ENCODE data around the gene NUDT21. TPM values are rescaled to one million over a fixed set of nuclear protein-coding genes. Genes with fewer than 3 reads are reported as not detected.

NUDT21 gene
- total RNA-seq, 2 experiments from 2014 or later: 200 to 204 TPM

GRCh38 chr16:56450275-56450985 is 702 bp downstream of the NUDT21 start:
- Mint-ChIP-seq H3K9me3 (no peaks in the 10 kb centered on the region), H3K4me1 (peaks cover 36% of the 10 kb centered on the region), H3K27ac (peak overlapping the region; percentile 91), H3K27me3 (no peaks in the 10 kb centered on the region), H3K4me3 (peak overlapping the region; percentile 95), H3K36me3 (peaks cover 19% of the 10 kb centered on the region)
- POLR2A ChIA-PET: interaction anchor here (1.0 to 1.4 kb wide), 3 partner anchors 26 to 157 kb away, joined by 3 to 8 read pairs (median 7); partner anchors contain the start of gene MT2A
- no peak for DNase-seq
- peak; percentile 35 for ATAC-seq (ENCODE audit: low read depth)

GRCh38 chr16:56448005-56448404 is 3.1 kb downstream of the NUDT21 start:
- ATAC-seq (ENCODE audit: low read depth): no peak
- Mint-ChIP-seq H3K4me3 (peak overlapping the region; percentile 20), H3K36me3 (peaks cover 15% of the 10 kb centered on the region), H3K27me3 (no peaks in the 10 kb centered on the region), H3K4me1 (peaks cover 33% of the 10 kb centered on the region), H3K9me3 (no peaks in the 10 kb centered on the region), H3K27ac (peak overlapping the region; percentile 40)
- POLR2A ChIA-PET: no interaction called here
- DNase-seq: no peak

- DNase-seq (no peak), ATAC-seq (ENCODE audit: low read depth) (no peak)
- Mint-ChIP-seq H3K27ac (no peak overlapping the region), H3K9me3 (no peaks in the 10 kb centered on the region), H3K36me3 (peaks cover 15% of the 10 kb centered on the region), H3K4me1 (peaks cover 27% of the 10 kb centered on the region), H3K4me3 (no peak overlapping the region), H3K27me3 (no peaks in the 10 kb centered on the region)
- POLR2A ChIA-PET: no interaction called here
These were observed 3.8 kb downstream of the NUDT21 start for GRCh38 chr16:56447286-56447685.

- H3K27me3 Mint-ChIP-seq: no peaks in the 10 kb centered on the region
- DNase-seq (no peak), ATAC-seq (ENCODE audit: low read depth) (no peak)
- H3K4me3 Mint-ChIP-seq: no peak overlapping the region
- peaks cover 6% of the 10 kb centered on the region for H3K4me1 Mint-ChIP-seq
- no peak overlapping the region for H3K27ac Mint-ChIP-seq
- H3K9me3 Mint-ChIP-seq: no peaks in the 10 kb centered on the region
- peaks cover 32% of the 10 kb centered on the region for H3K36me3 Mint-ChIP-seq
- POLR2A ChIA-PET: no interaction called here
These were observed 13.1 kb downstream of the NUDT21 start for GRCh38 chr16:56438038-56438437.

- H3K9me3 Mint-ChIP-seq: no peaks in the 10 kb centered on the region
- ATAC-seq (ENCODE audit: low read depth): no peak
- no peak overlapping the region for H3K4me3 Mint-ChIP-seq
- no peak overlapping the region for H3K27ac Mint-ChIP-seq
- DNase-seq: no peak
- peaks cover 32% of the 10 kb centered on the region for H3K36me3 Mint-ChIP-seq
- peaks cover 5% of the 10 kb centered on the region for H3K4me1 Mint-ChIP-seq
- POLR2A ChIA-PET: no interaction called here
- H3K27me3 Mint-ChIP-seq: no peaks in the 10 kb centered on the region
These were observed 14.9 kb downstream of the NUDT21 start for GRCh38 chr16:56436258-56436657.

- H3K4me3 Mint-ChIP-seq: no peak overlapping the region
These were observed 23.0 kb downstream of the NUDT21 start for GRCh38 chr16:56428091-56428490.

GRCh38 chr16:56426585-56426984 is 24.5 kb downstream of the NUDT21 start:
- H3K4me1 Mint-ChIP-seq: peaks cover 24% of the 10 kb centered on the region
- POLR2A ChIA-PET: no interaction called here
- H3K4me3 Mint-ChIP-seq: peak overlapping the region; percentile 65
- H3K27me3 Mint-ChIP-seq: no peaks in the 10 kb centered on the region
- H3K27ac Mint-ChIP-seq: no peak overlapping the region
- no peak for ATAC-seq (ENCODE audit: low read depth)
- no peaks in the 10 kb centered on the region for H3K9me3 Mint-ChIP-seq
- peaks cover 18% of the 10 kb centered on the region for H3K36me3 Mint-ChIP-seq
- DNase-seq: no peak

More at GRCh38 chr16:56428091-56428490, 23.0 kb downstream of the NUDT21 start:
- H3K36me3 Mint-ChIP-seq: peaks cover 25% of the 10 kb centered on the region
- no peak overlapping the region for H3K27ac Mint-ChIP-seq
- H3K27me3 Mint-ChIP-seq: no peaks in the 10 kb centered on the region
- POLR2A ChIA-PET: no interaction called here
- H3K9me3 Mint-ChIP-seq: no peaks in the 10 kb centered on the region
- H3K4me1 Mint-ChIP-seq: peaks cover 13% of the 10 kb centered on the region
- DNase-seq: no peak
- ATAC-seq (ENCODE audit: low read depth): no peak

- peak; percentile 97 for ATAC-seq (ENCODE audit: low read depth)
- Mint-ChIP-seq H3K4me3 (peak within 1 kb of the TSS; percentile 96), H3K36me3 (peaks cover 13% of the 10 kb centered on the region), H3K9me3 (no peaks in the 10 kb centered on the region), H3K27me3 (no peaks in the 10 kb centered on the region), H3K27ac (peak within 1 kb of the TSS; percentile 85), H3K4me1 (peaks cover 25% of the 10 kb centered on the region)
- DNase-seq: peak; percentile 88
- POLR2A ChIA-PET: no interaction called here
These were observed 25.7 kb downstream of the NUDT21 start, which contains the start of gene AMFR for GRCh38 chr16:56425439-56425832. Gene AMFR, minus strand, starts transcription at chr16:56425545. Its CDS starts 218 bp downstream, at chr16:56425327.

- Mint-ChIP-seq H3K36me3 (peaks cover 13% of the 10 kb centered on the region), H3K27ac (no peak overlapping the region), H3K9me3 (no peaks in the 10 kb centered on the region), H3K4me3 (peak overlapping the region; percentile 96), H3K27me3 (no peaks in the 10 kb centered on the region), H3K4me1 (peaks cover 28% of the 10 kb centered on the region)
- POLR2A ChIA-PET: interaction anchor here (2.0 kb wide), 1 partner anchor 26 kb away, joined by 7 read pairs; the partner anchor contains the start of genes NUDT21 and OGFOD1
- no peak for DNase-seq
- ATAC-seq (ENCODE audit: low read depth): peak; percentile 59
These were observed 26.2 kb downstream of the NUDT21 start for GRCh38 chr16:56424791-56425438.

GRCh38 chr16:56424404-56424764 is 26.7 kb downstream of the NUDT21 start:
- peaks cover 12% of the 10 kb centered on the region for H3K36me3 Mint-ChIP-seq
- POLR2A ChIA-PET: interaction anchor here (2.0 kb wide), 1 partner anchor 27 kb away, joined by 7 read pairs; the partner anchor contains the start of genes NUDT21 and OGFOD1
- H3K27me3 Mint-ChIP-seq: no peaks in the 10 kb centered on the region
- peaks cover 28% of the 10 kb centered on the region for H3K4me1 Mint-ChIP-seq
- H3K4me3 Mint-ChIP-seq: peak overlapping the region; percentile 96
- DNase-seq: no peak
- no peak for ATAC-seq (ENCODE audit: low read depth)
- no peaks in the 10 kb centered on the region for H3K9me3 Mint-ChIP-seq
- H3K27ac Mint-ChIP-seq: peak overlapping the region; percentile 85

GRCh38 chr16:56423584-56424403 is 27.3 kb downstream of the NUDT21 start:
- no peak for DNase-seq
- no peak for ATAC-seq (ENCODE audit: low read depth)
- Mint-ChIP-seq H3K27me3 (no peaks in the 10 kb centered on the region), H3K4me3 (peak overlapping the region; percentile 96), H3K36me3 (peaks cover 10% of the 10 kb centered on the region), H3K27ac (peak overlapping the region; percentile 85), H3K4me1 (peaks cover 28% of the 10 kb centered on the region), H3K9me3 (no peaks in the 10 kb centered on the region)
- POLR2A ChIA-PET: interaction anchor here (2.0 kb wide), 1 partner anchor 27 kb away, joined by 7 read pairs; the partner anchor contains the start of genes NUDT21 and OGFOD1

- Mint-ChIP-seq H3K9me3 (no peaks in the 10 kb centered on the region), H3K36me3 (peaks cover 9% of the 10 kb centered on the region), H3K4me1 (peaks cover 28% of the 10 kb centered on the region), H3K27me3 (no peaks in the 10 kb centered on the region), H3K27ac (no peak overlapping the region), H3K4me3 (peak overlapping the region; percentile 34)
- POLR2A ChIA-PET: interaction anchor here (2.0 kb wide), 1 partner anchor 28 kb away, joined by 7 read pairs; the partner anchor contains the start of genes NUDT21 and OGFOD1
- DNase-seq (no peak), ATAC-seq (ENCODE audit: low read depth) (no peak)
These were observed 28.2 kb downstream of the NUDT21 start for GRCh38 chr16:56422896-56423441.
